B cell (primary cell): ENCODE data around the gene DYRK1A. TPM values are rescaled to one million over a fixed set of nuclear protein-coding genes. Genes with fewer than 3 reads are reported as not detected.

Source experiments
- ATAC-seq: fragments of 200-7000 bp; cut with Tn5 transposase; one replicate; pipeline ENCODE4 v1.10.0; 2021; ENCODE audit warnings: low read depth, mild to moderate bottlenecking, moderate number of reproducible peaks, moderate library complexity
- CTCF ChIA-PET: fragments of 350-600 bp; sonication (Branson Sonifier 250); formaldehyde crosslinking; loops from one replicate; lab custom pipeline; 2021; ENCODE audit warnings: antibody characterized with exemption, inconsistent platforms; lab: Charles Lee
- POLR2A ChIA-PET: fragments of 350-600 bp; sonication (Branson Sonifier 250); formaldehyde crosslinking; loops from one replicate; lab custom pipeline; 2021; ENCODE audit warnings: antibody characterized with exemption; lab: Charles Lee
- DNase-seq: peaks from one replicate; pipeline ENCODE4 v3.0.0; 2013
- H2AFZ ChIP-seq: 2 replicates; pipeline ENCODE4 v1.6.1; 2012; ENCODE audit warnings: mild to moderate bottlenecking, low read depth, low read length; ENCODE audit not compliant: insufficient read depth, poor library complexity, severe bottlenecking
- H3K27ac ChIP-seq, 2 donors: 1 replicate in 1 of 2; 2 replicates in 1 of 2; pipeline ENCODE4 v1.5.1; 2012 to 2013; ENCODE audit warnings: low read length in 2 of 2, mild to moderate bottlenecking in 2 of 2, moderate library complexity in 1 of 2
- H3K27me3 ChIP-seq, 4 experiments: fragments of 200-600 bp in 1 of 4; sonication (generic) in 1 of 4; replicated peaks in 1 of 4; 1 replicate in 2 of 4; 2 replicates in 2 of 4; pipeline versions ENCODE4 v1.6.1 to v1.7.0; 2013 to 2016; ENCODE audit warnings: low read length in 3 of 4, mild to moderate bottlenecking in 2 of 4, mixed read lengths in 1 of 4, moderate library complexity in 1 of 4; ENCODE audit not compliant: insufficient read depth in 4 of 4, control insufficient read depth in 3 of 4; ENCODE audit errors: control extremely low read depth in 1 of 4
- H3K36me3 ChIP-seq, 2 experiments: replicated peaks in 1 of 2; 1 replicate in 1 of 2; 2 replicates in 1 of 2; pipeline versions ENCODE4 v1.6.1 to v1.7.1; 2013; ENCODE audit warnings: low read length in 1 of 2; ENCODE audit not compliant: insufficient read depth in 2 of 2, control insufficient read depth in 1 of 2; ENCODE audit errors: control extremely low read depth in 1 of 2, extremely low read depth in 1 of 2
- H3K4me1 ChIP-seq, 2 donors: fragments of 200-600 bp in 1 of 2; sonication (generic) in 1 of 2; 1 replicate in 1 of 2; 2 replicates in 1 of 2; pipeline versions ENCODE4 v1.5.1 to v1.6.1; 2013 to 2017; ENCODE audit warnings: low read length in 2 of 2; ENCODE audit not compliant: control insufficient read depth in 2 of 2, insufficient read depth in 2 of 2
- H3K4me2 ChIP-seq: replicated peaks from 2 replicates; pipeline ENCODE3; 2012; ENCODE audit warnings: mild to moderate bottlenecking, low read depth, low read length; ENCODE audit not compliant: poor library complexity, severe bottlenecking
- H3K4me3 ChIP-seq, 5 experiments: fragments of 200-600 bp in 1 of 5; sonication (generic) in 1 of 5; 1 replicate in 3 of 5; 2 replicates in 2 of 5; pipeline versions ENCODE4 v1.5.1 to v1.7.0; 2011 to 2016; ENCODE audit warnings: low read length in 4 of 5, mild to moderate bottlenecking in 4 of 5, low read depth in 2 of 5, control low read depth in 1 of 5, moderate library complexity in 1 of 5; ENCODE audit not compliant: insufficient read depth in 1 of 5; ENCODE audit errors: control extremely low read depth in 1 of 5, extremely low read depth in 1 of 5
- H3K79me2 ChIP-seq: fragments of 200-600 bp; sonication (generic); one replicate; pipeline ENCODE4 v1.6.0; 2016; ENCODE audit warnings: low read length; ENCODE audit not compliant: control insufficient read depth, insufficient read depth
- H3K9ac ChIP-seq: fragments of 200-600 bp; sonication (generic); 2 replicates; pipeline ENCODE4 v1.6.1; 2017; ENCODE audit warnings: mild to moderate bottlenecking, low read length, moderate library complexity
- H3K9me3 ChIP-seq, 3 donors: one replicate each; pipeline versions ENCODE4 v1.6.1 to v1.7.1; 2013; ENCODE audit warnings: low read length in 2 of 3; ENCODE audit not compliant: control insufficient read depth in 2 of 3, insufficient read depth in 1 of 3; ENCODE audit errors: control extremely low read depth in 1 of 3
- H4K20me1 ChIP-seq: 2 replicates; pipeline ENCODE4 v1.6.0; 2012; ENCODE audit warnings: mild to moderate bottlenecking, low read length; ENCODE audit not compliant: insufficient read depth, control insufficient read depth, poor library complexity, severe bottlenecking
- H3K27ac Mint-ChIP-seq: one replicate; pipeline ENCODE4 v1.8.0; 2021; ENCODE audit warnings: mixed read lengths
- H3K27me3 Mint-ChIP-seq: one replicate; pipeline ENCODE4 v1.8.0; 2021; ENCODE audit warnings: mixed read lengths
- H3K4me1 Mint-ChIP-seq: one replicate; pipeline ENCODE4 v1.8.0; 2021; ENCODE audit warnings: mixed read lengths
- H3K4me3 Mint-ChIP-seq: one replicate; pipeline ENCODE4 v1.8.0; 2021; ENCODE audit warnings: mixed read lengths
- H3K9me3 Mint-ChIP-seq: one replicate; pipeline ENCODE4 v1.8.0; 2022; ENCODE audit warnings: mixed read lengths; ENCODE audit not compliant: insufficient read depth
- EZH2 ChIP-seq: IDR thresholded peaks from 2 replicates; pipeline ENCODE4 v1.6.1; 2012; ENCODE audit warnings: borderline replicate concordance, low read depth, mild to moderate bottlenecking, moderate library complexity, low read length; ENCODE audit not compliant: insufficient read depth, poor library complexity, severe bottlenecking
- WGBS: methylation state at CpG from one replicate; pipeline ENCODE4 v1.1.5; 2013; ENCODE audit warnings: missing lambda C conversion rate; ENCODE audit not compliant: insufficient coverage; 5-methylcytosine and 5-hydroxymethylcytosine counted together
- intact Hi-C: fragments of 100-400 bp; cut with micrococcal nuclease; formaldehyde crosslinking; loops from one replicate; pipeline ENCODE4 v1.10.0; 2022
- polyA plus RNA-seq: library from polyadenylated mRNA; depleted of rRNA; stranded (reverse); fragments of >200 nt; gene quantifications from 2 replicates; pipeline ENCODE4 v1.2.3, GENCODE V29; 2012
- total RNA-seq, 2 donors: library from RNA; stranded (reverse); fragments of 120-200 nt in 1 of 2; gene quantifications; 1 replicate in 1 of 2; 2 replicates in 1 of 2; pipeline versions ENCODE4 v1.2.3 to v1.2.4, GENCODE V29; 2013 to 2022
- TF ChIP-seq, protein P1 (sequence below): fragments of 200-600 bp; IDR thresholded peaks from one replicate; pipeline ENCODE4 v1.8.0; 2022; ENCODE audit warnings: antibody characterized with exemption, mild to moderate bottlenecking

DYRK1A gene
- total and polyA plus RNA-seq, 2 donors (not counting 1 experiment from before 2014, with no cell fraction given) = 46.6 to 147 TPM

DNA sequence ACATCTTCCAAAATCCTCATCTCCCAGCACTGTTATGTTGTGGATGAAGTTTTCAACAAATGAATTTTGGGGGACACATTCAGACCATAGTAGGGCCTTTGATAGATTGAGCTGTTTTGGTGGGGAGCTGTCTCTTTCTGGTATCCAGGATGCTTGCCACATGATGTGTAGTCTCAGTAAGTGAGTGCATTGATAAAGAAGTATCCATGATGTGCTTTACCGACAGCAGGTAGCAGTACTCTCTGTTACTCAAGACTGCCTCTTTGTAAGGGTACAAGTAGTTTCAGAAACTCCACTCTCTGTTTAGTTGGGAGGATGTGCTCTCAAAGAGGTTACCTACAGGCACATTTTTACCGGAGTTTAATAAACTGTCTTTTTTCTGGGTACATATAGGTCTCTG lies 26.5 kb downstream of the DYRK1A start:
- Mint-ChIP-seq H3K9me3 (no peaks in the 10 kb centered on the region), H3K4me3 (peak overlapping the region; percentile 6), H3K27me3 (no peaks in the 10 kb centered on the region), H3K27ac (no peak overlapping the region), H3K4me1 (peaks cover 79% of the 10 kb centered on the region)
- DNase-seq = no peak
- Histone ChIP-seq H2AFZ (no peak overlapping the region), H3K79me2 (peaks cover 99% of the 10 kb centered on the region), H3K36me3 (peaks cover 0 to 8% of the 10 kb centered on the region in 2 experiments), H3K4me2 (peak overlapping the region; percentile 5), H3K4me1 (peaks cover 61 to 70% of the 10 kb centered on the region in 2 donors), H3K4me3 (no peak overlapping the region), H3K27me3 (no peaks in the 10 kb centered on the region), H3K9me3 (no peaks in the 10 kb centered on the region), H3K9ac (no peak overlapping the region), H4K20me1 (peaks cover 95% of the 10 kb centered on the region), H3K27ac (no peak overlapping the region)
- CTCF ChIA-PET = no interaction called here
- WGBS = no CpG with 5 or more reads among the region's 2 CpGs
- ATAC-seq = no peak
- intact Hi-C loops = no loop called here
- TF ChIP-seq, protein P1, sequence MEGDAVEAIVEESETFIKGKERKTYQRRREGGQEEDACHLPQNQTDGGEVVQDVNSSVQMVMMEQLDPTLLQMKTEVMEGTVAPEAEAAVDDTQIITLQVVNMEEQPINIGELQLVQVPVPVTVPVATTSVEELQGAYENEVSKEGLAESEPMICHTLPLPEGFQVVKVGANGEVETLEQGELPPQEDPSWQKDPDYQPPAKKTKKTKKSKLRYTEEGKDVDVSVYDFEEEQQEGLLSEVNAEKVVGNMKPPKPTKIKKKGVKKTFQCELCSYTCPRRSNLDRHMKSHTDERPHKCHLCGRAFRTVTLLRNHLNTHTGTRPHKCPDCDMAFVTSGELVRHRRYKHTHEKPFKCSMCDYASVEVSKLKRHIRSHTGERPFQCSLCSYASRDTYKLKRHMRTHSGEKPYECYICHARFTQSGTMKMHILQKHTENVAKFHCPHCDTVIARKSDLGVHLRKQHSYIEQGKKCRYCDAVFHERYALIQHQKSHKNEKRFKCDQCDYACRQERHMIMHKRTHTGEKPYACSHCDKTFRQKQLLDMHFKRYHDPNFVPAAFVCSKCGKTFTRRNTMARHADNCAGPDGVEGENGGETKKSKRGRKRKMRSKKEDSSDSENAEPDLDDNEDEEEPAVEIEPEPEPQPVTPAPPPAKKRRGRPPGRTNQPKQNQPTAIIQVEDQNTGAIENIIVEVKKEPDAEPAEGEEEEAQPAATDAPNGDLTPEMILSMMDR = no peak
- no peak for TF ChIP-seq EZH2
- POLR2A ChIA-PET = no interaction called here

DNA sequence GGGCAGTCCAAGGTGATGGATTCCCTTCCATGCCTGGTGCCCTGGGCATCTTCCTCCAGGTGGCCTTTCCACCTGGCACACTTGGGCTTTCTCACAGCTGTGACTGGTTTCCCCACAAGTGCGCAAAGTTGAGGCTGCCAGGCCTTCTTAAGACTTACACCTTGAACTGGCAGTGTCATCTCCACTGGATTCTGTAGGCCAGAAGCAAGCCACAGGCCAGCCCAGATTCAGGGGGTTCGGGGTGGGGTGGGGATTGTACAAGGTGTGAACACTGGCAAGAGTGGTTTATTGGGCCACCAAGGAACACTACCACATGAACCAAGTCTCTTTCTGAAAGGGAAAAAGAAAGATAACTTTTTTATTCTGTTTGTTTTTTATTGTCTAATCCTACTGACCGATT lies 27.2 kb downstream of the DYRK1A start:
- POLR2A ChIA-PET = no interaction called here
- ATAC-seq = no peak
- 44% methylated on average over 1 of the region's 3 CpGs for WGBS

More for the DNA sequence above, 27.2 kb downstream of the DYRK1A start:
- Histone ChIP-seq H3K36me3 (peaks cover 0 to 8% of the 10 kb centered on the region in 2 experiments), H3K9me3 (no peaks in the 10 kb centered on the region), H3K9ac (no peak overlapping the region), H4K20me1 (peaks cover 95% of the 10 kb centered on the region), H3K4me2 (peak overlapping the region; percentile 5), H3K4me3 (no peak overlapping the region), H3K79me2 (peaks cover 99% of the 10 kb centered on the region), H3K4me1 (peaks cover 68 to 75% of the 10 kb centered on the region in 2 donors), H3K27me3 (no peaks in the 10 kb centered on the region), H2AFZ (no peak overlapping the region), H3K27ac (no peak overlapping the region)
- peak overlapping the region; percentile 5 for H3K4me3 Mint-ChIP-seq
- no peak for TF ChIP-seq EZH2
- TF ChIP-seq, protein P1 = no peak
- no peaks in the 10 kb centered on the region for H3K27me3 Mint-ChIP-seq
- H3K27ac Mint-ChIP-seq = no peak overlapping the region
- CTCF ChIA-PET = no interaction called here
- intact Hi-C loops = no loop called here
- peaks cover 82% of the 10 kb centered on the region for H3K4me1 Mint-ChIP-seq
- no peaks in the 10 kb centered on the region for H3K9me3 Mint-ChIP-seq
- DNase-seq = no peak
